NCI-H2196 (cell line): ENCODE results near the gene CNBD2.
"Not testable (repeated sequence)": the region's sequence is repeated elsewhere in the genome, so short reads cannot be mapped to it uniquely, and the experiment has no call there.

Source experiments
- DNase-seq: peaks from one replicate; lab custom pipeline; 2025; ENCODE audit not compliant: unreplicated experiment; lab: John Stamatoyannopoulos, UW

Gene CNBD2

DNA sequence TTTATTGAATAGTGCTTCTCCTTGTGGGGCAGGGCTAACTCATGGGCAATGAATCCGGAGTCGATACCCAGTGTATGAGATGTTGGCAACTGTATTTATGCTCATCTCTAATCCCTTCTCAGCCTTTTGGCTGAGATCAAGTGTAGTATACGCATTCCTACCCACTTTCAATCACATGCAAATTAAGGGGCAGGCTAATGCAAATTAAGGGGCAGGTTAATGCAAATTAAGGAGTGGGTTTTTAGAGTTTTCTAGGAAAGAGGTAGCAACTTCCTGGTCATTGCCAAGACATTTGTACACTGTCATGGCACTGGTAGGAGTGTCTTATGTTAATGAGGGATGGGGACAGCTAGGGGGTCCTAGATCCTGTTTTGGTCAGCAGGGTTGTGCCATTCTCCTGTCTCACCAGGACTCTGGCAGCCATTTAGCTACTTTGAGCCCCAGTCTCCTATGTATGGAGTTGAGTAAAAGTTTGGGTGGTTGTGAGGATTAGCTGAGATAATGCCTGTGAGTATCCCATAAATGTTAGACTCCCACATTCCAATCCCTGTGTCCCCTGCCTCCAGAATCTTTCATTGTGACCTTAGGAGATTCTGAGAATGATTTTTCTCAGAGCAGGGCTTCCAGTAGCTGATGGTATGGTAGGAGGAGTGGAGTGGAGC is at the start of gene CNBD2:
Gene CNBD2 (plus strand): TSS at position 612 of the 662 bp plus-strand sequence. CDS start 173 bp downstream, outside the sequence.
- DNase-seq: no peak

DNA sequence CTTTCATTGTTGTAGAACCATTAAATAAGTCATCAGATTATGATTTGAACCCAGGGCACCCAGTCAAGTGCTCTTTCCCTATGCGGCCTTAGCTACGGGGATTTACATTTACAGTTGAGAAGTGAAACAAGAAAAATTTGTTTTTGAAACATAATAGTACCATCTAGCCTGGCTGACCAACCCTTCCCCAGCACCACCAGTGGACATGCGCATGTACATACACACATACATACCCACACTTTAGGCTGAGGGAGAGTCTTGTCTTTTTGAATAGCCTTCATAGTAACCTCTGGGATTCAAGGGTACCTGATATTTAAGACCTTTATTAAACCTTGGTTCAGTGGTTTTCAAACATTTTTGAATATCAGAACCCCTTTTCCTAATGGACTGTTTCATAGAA is 47.9 kb upstream of the CNBD2 start:
- DNase-seq: no peak

DNA sequence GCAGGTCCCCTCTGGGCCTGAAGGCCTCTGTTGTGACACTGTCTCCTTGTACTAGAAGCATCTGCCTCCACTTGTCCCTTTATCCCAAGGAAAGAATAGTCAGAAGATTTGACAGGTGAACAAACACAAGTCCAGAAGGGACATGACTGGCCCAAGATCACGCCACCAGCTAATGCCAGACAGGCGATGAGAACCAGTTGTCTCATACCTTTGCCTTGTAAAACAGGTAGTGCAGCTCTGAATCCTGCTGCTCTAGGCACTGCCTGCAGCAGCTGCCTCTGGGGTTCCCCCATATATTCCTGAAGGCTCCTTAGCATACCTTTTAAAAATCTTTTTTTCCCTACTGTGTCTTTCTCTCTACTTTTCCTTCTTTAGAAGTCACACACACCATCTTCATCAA is 39.1 kb upstream of the CNBD2 start:
- no peak for DNase-seq

DNA sequence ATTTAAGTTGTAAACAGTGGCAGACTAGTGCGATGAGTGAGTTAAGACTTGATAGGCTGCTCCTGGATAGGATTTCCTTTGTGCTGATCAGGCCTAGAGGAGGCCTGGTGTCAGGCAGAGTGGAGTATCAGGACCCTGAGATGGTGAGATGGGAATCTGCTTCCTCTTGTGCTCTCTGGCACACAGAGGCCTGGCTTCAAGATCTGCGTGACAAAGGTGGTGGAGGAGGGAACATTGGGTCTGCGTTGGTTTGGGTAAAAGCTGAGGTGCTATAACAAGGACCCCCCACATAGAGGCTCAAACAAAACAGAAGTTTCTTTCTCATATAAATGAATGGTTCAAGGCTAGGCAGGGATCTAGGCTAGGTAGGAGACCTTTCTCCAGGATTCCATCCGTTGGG is 34.3 kb upstream of the CNBD2 start:
- no peak for DNase-seq

DNA sequence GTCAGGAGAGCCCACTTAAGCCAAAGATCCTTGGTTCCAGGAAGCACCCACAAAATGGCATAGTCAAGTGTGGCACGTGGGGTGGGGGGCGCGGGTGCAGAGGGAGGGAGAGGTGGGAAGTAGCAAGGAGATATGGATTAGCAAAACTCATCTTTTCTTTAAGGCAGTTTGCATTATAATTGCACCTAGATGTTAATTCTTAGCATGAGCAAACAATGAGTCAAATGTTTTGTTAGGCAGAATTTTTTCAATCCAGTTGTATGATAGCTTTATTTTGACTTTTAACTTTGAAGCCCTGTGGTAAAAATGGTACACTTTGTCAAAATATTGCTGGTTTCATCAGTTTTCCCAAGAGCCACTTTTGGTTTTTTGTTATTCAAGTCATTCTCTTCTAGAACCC is 29.1 kb upstream of the CNBD2 start:
- DNase-seq: no peak

DNA sequence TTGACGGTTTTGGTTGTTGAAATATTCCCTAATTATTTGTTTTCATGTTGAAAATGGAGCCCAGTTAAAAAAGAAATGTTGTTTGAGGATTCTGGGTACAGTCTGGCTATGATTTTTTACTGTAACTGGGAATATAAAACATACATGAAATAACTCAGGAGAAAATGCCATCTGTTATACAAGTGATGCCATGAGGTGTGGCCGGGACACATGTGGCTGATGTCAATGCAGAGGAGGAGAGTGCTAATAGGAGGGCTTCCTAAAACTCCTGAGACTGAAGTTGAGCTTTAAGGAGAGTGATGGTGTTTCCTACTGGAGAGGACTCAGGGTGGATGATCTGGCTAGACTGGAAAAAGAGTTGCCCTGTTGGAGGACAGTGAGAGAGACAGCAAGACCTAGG is 26.8 kb upstream of the CNBD2 start:
- DNase-seq: no peak

DNA sequence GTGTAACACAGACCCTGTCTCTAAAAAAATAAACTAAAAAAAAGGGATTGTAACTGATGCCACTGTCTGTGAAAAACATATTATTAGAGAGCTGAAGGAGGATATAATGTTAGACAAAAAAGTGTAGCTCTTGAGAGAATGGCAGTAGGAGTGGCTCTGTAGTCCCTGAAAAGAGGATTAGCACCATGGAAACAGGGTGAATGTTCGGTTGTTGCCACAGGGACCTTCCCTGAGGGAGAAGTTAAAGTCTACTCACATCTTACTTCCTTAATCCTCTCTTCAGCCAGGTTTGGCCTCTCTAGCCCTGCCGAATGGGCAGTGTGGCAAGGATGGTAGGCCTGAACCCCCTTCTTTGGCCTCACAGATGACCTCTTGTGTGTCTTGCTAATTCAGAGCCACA is 26.1 kb upstream of the CNBD2 start:
- no peak for DNase-seq

DNA sequence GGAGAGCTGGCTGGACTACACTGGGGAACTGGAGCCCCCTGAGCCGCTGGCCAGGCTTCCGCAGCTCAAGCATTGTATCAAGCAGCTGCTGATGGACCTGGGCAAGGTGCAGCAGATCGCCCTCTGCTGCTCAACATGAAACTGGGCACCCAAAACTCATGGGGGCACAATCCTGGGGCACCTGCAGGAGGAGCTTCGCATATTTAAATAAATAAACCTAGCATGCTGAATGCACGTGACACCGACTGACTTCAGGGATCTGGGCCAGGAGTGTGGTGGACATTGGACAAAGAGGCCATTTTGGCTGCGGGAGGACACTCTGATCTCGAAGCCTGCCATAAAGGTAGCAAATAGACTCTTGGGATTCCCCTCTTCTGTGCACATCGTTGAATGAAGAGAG is 20.9 kb upstream of the CNBD2 start:
- peak; percentile 47 for DNase-seq

DNA sequence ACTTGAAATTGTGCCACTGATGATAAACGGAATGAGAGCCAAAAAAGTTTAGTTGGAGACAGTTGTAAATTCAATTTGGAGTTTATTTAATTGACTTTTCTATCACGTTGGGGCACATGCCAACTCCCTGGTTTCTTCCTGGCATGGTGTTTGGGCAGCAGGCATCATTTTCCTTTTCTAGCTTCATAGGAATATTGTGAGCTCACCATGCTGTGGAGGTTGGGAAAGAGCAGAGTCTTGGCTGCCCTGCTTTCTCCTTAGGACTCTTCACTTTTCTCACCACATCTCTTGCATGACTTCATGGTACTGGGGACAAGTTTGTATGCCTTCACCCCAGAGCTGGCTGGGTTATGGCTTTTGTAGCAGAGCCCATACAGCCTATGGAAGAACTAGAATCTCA is 20.5 kb upstream of the CNBD2 start:
- DNase-seq: no peak

DNA sequence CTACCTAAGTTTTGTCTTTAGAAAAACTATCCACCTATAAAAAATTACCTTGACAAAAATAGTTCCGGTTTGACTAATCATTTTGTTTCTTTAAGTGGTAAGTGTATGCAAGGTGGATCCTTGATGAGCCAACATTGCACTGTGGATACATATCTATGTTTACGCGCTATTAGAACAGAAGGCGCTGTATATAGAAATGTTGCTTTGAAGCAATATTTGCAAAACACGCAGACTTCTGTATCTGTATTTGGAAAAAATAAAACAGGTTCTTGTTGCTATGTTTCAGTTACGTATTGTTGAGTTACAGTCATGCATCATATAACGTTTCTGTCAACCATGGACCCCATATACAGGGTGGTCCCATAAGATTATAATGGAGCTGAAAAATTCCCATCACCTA is 18.3 kb upstream of the CNBD2 start:
- DNase-seq: no peak

DNA sequence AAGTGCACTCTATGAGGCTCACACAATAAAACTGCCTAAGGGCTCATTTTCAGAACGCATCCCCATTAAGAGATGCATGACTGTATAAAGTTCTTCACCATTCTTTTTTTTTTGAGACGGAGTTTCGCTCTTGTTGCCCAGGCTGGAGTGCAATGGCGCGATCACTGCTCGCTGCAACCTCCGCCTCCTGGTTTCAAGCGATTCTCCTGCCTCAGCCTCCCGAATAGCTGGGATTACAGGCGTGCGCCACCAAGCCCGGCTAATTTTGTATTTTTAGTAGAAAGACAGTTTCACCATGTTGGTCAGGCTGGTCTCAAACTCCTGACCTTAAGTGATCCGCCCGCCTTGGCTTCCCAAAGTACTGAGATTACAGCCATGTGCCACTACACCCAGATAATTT is 16.3 kb upstream of the CNBD2 start:
- DNase-seq: not testable (repeated sequence)

DNA sequence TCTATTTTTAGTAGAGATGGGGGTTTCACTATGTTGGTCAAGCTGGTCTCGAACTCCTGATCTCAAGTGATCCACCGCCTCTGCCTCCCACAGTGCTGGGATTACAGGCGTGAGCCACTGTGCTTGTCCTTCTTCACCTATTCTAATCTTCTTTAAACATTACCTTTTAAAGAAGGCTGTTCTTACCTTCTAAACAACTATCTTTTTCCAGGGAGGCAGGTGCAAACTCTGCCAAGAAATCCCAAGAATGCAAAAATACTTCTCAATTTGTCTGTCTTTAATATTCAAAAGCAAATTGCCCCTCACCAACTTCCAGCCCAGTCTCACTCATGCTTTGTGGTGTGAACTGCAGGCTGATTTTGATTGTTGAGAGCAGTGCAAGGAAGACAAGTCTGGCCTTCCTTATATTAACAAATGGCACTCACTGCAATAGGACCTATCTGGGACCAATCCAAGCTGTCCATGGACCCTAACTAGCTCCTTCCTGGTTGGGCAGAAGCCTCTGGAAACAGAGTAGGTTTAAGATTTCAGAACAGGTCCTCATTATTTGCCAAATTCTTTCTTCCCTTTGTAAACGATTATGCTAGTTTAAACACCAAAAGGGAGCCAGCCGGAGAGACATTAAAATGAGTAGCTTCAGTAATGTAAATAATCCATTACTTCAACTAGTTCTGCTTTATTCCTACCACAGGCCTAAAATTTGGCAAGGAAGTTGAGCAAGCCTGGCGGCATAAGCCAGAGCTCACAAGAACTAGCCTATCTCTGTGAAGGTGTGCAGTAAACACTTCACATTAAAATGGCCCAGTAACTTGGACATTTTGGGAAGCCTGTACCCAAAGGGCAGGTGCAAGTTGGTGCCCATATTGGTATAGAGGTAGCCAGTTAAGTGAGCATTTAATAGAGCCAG is 15.7 kb upstream of the CNBD2 start:
- DNase-seq: peak; percentile 59

DNA sequence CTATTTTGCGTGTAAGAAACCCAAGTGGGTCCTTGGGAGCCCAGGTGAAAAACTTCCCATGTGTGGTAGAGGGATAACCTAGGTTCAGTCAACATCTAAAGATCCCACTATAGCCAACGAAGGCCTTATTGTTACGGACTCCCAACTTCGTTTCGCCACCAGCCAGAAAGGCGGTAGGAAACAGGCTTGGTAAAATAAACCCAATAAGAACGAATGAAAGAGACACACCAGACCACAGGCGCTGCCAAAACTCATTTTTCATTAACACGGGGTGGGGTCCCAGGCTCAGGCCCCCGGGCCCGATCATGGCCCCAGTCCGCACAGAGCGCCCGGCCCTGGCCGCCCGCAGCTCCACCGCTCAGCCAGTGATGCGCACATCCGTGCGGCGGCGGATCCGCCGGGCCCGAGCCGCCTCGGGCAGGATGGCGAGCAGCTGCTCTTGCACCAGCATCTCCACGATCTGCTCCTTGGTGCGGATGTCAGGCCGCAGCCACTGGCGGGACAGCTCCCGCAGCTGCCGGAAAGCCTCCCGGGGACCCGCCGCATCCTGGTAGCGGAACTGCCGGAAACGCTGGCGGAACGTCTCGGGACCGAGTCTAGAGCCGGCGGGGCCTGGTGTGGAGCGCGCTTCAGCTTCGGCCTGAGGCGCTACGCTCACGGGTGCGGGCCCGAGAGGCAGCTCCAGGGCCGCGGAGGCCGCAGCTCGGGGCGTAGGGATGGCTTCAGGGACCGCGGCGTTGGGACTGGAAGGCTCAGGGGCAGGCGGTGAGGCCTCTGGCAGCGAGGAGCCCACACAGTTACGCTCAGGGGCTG is 14.8 kb upstream of the CNBD2 start:
- peak; percentile 58 for DNase-seq

DNA sequence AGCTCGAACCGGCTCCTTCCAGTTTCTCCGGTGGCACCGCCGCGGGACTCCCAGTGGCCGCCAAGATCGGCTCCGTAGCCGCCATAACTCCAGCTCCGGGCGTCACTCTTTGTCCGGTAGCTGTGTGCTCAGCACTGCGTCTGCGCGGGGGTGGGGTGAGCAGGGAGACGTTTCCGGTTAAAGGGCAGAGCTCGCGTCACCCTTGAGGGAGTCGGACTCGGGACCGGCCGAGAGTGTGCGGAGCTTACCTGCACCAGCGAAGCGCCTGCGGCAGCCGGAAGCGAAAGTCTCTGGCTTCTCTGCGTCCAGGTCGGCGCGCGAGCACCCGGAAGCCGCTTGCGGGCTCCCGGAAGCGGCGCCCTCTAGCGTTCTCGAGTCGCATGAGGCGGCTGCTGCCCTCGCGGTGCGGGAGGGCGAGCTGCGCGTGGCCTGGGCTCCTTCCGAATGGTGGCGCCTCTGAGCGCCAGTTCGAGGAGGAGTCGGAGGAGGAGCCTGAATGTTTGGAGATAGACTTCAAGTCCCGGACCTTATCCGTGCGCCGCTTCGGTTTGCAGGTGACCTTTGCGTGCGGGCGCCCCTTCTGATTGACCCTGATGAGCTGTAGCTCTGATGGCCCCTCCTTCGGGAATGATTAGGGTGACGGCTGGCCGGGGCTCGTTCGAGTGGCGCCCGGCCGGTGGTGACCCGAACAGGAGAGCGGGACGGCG is 14.0 kb upstream of the CNBD2 start, which contains the start of gene SCAND1:
Gene SCAND1 (minus strand): TSS at position 303 of the 707 bp plus-strand sequence. CDS start 218 bp downstream, at position 85.
- DNase-seq: peak; percentile 100

DNA sequence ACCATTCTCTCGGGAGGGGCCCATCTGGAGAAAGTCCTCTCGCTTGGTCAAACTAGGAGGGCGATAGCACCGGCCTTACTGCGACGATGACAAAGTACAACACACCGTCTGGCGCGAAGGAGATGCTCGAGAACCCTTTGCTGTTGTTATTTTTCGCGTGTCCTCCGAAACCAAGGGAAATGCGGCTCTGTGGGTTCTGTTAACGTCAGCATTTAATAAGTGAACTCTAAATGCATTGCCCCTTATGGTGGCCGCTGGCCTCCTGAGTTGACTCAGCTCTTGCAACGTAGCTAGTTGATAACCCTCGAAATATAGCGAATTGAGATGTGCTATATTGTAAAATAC is 13.5 kb upstream of the CNBD2 start:
- peak; percentile 56 for DNase-seq

DNA sequence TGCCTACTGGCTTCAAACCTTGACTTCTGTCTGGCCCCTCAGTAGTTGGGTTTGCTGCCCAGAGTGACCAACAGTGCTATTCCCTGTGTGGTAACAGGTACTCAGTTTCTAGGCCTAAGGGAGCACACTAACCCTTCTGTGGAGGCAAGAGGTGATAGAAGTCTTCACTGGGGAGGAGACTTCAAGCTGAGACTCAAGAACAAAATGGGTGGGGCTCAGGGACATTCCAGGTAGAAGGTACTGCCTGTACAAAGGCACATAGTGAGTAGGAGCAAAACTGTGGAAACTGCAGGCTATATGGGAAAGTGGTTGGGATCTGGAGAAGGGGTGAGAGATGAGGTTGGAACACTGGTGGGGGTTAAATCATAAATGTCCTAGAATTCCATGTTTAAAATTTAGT is 11.8 kb upstream of the CNBD2 start:
- no peak for DNase-seq

DNA sequence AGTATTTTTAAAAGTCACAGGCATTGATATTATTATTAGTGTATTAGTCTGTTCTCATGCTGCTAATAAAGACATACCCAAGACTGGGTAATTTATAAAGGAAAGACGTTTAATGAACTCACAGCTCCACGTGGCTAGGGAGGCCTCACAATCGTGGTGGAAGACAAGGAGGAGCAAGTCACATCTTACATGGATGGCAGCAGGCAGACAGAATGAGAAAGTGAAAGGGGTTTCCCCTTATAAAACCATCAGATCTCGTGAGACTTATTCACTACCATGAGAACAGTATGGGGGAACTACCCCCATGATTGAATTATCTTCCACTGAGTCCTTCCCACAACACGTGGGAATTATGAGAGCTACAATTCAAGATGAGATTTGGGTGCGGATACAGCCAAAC is 9.1 kb upstream of the CNBD2 start:
- DNase-seq: not testable (repeated sequence)

DNA sequence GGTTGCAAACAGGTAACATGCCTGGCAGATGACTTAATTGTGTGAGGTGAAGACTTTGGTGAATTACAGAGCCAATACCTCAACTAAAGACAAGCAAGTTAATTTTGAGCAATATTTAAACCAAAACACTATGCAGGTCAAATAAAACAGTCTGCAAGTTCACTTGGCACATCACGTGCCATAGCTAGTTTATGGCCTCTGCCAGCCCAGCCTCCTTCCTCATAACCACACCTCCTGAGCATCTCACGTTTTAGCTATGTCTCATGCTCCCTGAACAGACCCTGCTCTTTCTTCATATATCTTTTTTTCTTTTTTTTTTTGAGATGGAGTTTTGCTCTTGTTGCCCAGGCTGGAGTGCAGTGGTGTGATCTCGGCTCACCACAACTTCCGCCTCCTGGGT is 4.5 kb upstream of the CNBD2 start:
- DNase-seq: no peak

DNA sequence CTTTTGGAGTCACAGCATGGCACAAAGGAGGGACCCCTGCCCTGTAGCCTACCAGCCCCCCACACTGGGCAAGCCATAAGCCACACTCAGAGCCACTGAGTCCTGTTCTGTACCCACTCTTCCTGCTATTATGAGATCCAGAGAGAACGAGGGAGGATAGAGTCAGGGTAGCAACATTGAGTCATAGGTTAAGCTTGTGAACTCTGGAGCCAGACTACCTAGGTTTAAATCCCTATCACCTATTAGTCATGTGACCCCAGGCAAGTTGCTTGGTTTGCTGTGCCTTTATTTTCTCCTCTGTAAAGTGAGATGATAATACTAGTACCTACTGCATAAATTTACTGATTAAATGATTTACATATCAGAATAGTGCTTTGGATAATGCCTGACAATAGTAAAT is 540 bp downstream of the CNBD2 start:
- DNase-seq: no peak

DNA sequence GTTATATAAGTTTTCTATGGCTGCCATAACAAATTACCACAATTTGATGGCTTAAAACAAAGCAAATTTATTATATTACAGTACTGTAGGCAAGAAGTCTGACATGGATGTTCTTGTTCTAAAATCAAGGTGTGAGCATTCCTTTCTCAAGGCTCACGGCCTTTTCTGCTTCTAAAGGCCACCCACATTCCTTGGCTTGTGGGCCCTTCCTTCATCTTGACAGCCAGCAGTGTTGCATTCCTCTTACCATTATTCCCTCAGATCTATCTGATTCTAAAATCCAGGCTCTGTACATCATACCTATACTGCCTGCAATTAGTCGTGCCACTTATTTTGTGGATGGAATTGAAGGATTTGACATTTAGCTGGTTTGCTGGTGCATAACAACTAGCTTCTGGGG is 3.6 kb downstream of the CNBD2 start:
- no peak for DNase-seq

DNA sequence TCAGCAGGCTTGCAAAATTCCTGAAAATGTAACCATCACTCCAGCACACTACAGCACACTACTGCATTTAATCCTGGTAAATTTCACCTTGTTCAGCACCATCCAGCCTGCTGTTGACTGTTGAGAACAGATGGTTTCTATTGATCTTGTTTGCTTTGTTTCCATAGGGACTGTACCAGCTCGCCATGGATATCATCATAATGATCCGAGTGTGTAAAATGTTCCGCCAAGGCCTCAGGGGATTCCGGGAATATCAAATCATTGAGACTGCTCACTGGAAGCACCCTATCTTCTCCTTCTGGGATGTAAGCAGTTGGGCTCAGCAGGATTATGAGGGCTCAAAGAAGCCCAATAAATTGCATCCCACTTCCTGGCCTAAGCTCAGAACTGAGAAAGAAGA is 4.1 kb downstream of the CNBD2 start:
- DNase-seq: peak; percentile 30
